ENCODE measurements around the gene MRGPRG. TPM values are rescaled to one million over a fixed set of nuclear protein-coding genes. Genes with fewer than 3 reads are reported as not detected.

Gene MRGPRG
- total and polyA plus RNA-seq, 2 of the 8 experiments (the other 6 are each of a cell fraction or from before 2014, with no cell fraction given): not detected

DNA sequence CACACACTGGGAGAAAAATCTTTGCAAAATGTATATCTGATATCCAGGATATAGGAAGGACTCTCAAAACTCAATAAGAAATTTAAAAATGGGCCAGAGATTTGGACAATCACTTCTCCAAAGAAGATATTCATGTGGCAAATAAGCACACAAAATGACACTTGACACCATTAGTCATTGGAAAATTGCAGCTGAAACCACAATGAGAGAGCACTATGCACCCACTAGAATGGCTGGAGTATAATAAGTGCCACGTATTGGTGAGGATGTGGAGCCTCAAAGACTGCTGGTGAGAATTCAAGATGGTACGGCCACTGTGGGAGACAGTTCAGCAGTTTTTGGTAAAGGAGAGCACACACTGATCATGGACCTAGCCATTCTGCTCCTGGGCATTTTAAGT, 40.7 kb downstream of the MRGPRG start (continued):
- TF ChIP-seq, protein P1, sequence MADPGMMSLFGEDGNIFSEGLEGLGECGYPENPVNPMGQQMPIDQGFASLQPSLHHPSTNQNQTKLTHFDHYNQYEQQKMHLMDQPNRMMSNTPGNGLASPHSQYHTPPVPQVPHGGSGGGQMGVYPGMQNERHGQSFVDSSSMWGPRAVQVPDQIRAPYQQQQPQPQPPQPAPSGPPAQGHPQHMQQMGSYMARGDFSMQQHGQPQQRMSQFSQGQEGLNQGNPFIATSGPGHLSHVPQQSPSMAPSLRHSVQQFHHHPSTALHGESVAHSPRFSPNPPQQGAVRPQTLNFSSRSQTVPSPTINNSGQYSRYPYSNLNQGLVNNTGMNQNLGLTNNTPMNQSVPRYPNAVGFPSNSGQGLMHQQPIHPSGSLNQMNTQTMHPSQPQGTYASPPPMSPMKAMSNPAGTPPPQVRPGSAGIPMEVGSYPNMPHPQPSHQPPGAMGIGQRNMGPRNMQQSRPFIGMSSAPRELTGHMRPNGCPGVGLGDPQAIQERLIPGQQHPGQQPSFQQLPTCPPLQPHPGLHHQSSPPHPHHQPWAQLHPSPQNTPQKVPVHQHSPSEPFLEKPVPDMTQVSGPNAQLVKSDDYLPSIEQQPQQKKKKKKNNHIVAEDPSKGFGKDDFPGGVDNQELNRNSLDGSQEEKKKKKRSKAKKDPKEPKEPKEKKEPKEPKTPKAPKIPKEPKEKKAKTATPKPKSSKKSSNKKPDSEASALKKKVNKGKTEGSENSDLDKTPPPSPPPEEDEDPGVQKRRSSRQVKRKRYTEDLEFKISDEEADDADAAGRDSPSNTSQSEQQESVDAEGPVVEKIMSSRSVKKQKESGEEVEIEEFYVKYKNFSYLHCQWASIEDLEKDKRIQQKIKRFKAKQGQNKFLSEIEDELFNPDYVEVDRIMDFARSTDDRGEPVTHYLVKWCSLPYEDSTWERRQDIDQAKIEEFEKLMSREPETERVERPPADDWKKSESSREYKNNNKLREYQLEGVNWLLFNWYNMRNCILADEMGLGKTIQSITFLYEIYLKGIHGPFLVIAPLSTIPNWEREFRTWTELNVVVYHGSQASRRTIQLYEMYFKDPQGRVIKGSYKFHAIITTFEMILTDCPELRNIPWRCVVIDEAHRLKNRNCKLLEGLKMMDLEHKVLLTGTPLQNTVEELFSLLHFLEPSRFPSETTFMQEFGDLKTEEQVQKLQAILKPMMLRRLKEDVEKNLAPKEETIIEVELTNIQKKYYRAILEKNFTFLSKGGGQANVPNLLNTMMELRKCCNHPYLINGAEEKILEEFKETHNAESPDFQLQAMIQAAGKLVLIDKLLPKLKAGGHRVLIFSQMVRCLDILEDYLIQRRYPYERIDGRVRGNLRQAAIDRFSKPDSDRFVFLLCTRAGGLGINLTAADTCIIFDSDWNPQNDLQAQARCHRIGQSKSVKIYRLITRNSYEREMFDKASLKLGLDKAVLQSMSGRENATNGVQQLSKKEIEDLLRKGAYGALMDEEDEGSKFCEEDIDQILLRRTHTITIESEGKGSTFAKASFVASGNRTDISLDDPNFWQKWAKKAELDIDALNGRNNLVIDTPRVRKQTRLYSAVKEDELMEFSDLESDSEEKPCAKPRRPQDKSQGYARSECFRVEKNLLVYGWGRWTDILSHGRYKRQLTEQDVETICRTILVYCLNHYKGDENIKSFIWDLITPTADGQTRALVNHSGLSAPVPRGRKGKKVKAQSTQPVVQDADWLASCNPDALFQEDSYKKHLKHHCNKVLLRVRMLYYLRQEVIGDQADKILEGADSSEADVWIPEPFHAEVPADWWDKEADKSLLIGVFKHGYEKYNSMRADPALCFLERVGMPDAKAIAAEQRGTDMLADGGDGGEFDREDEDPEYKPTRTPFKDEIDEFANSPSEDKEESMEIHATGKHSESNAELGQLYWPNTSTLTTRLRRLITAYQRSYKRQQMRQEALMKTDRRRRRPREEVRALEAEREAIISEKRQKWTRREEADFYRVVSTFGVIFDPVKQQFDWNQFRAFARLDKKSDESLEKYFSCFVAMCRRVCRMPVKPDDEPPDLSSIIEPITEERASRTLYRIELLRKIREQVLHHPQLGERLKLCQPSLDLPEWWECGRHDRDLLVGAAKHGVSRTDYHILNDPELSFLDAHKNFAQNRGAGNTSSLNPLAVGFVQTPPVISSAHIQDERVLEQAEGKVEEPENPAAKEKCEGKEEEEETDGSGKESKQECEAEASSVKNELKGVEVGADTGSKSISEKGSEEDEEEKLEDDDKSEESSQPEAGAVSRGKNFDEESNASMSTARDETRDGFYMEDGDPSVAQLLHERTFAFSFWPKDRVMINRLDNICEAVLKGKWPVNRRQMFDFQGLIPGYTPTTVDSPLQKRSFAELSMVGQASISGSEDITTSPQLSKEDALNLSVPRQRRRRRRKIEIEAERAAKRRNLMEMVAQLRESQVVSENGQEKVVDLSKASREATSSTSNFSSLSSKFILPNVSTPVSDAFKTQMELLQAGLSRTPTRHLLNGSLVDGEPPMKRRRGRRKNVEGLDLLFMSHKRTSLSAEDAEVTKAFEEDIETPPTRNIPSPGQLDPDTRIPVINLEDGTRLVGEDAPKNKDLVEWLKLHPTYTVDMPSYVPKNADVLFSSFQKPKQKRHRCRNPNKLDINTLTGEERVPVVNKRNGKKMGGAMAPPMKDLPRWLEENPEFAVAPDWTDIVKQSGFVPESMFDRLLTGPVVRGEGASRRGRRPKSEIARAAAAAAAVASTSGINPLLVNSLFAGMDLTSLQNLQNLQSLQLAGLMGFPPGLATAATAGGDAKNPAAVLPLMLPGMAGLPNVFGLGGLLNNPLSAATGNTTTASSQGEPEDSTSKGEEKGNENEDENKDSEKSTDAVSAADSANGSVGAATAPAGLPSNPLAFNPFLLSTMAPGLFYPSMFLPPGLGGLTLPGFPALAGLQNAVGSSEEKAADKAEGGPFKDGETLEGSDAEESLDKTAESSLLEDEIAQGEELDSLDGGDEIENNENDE (IDR thresholded peaks at IDR 0.05; ENCODE audit: insufficient replicate concordance, low read length): no peak
